HG02973 (cell line): ENCODE results near the gene TM7SF3.
"Not testable (repeated sequence)": the region's sequence is repeated elsewhere in the genome, so short reads cannot be mapped to it uniquely, and the experiment has no call there.

Source experiments
- ATAC-seq: cut with Tn5 transposase; IDR thresholded peaks from one replicate; pipeline ENCODE4 v1.9.1; 2021; ENCODE audit warnings: moderate library complexity; ENCODE audit not compliant: unreplicated experiment

Gene TM7SF3

DNA sequence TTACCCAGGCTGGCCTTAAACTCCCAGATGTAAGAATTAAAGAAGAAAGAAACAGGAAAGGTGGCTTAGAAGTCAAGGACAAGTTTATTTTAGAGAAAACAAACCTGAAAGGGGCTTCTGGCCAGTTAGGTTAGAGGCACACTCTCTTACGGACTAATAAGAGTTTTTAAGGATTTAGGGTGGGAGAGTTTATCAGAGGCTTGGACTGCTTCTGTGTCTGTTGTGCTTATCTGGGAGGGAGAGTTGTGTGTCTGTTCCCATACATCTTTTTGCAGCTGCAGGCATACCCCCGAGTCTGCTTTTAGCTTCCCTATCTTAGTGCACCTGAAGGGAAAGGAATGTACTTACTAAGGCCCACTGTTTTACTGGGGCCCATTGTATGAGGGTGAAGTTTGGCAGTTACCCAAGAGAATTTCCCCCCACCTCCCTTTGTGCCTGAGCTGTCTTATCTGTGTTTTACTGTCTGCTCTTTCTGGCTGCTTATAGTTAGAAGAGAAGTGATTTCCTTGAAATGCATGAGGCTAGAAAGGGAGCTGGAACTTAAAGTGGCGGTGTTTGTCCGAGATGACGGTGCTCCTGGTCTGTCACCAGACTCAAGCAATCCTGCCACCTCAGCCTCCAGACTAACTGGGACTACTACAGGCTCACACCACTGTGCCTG, 3.1 kb upstream of the TM7SF3 start:
- not testable (repeated sequence) for ATAC-seq

DNA sequence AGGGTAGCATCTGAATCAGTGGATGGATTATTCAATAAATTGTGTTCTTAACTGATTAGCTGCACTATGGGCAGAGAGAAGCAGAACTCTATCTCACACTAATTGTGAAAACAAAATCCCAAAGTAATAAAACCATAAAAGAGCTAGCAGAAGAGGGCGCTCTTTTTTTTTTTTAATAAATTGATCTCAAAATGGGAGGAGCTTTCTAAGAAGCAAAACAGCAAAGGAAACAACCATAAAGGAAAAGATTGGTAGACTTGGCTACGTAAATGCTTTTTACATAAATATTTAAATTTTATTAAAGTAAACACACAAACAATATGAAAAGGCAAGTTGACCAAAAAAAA, 1.5 kb upstream of the TM7SF3 start:
- no peak for ATAC-seq

DNA sequence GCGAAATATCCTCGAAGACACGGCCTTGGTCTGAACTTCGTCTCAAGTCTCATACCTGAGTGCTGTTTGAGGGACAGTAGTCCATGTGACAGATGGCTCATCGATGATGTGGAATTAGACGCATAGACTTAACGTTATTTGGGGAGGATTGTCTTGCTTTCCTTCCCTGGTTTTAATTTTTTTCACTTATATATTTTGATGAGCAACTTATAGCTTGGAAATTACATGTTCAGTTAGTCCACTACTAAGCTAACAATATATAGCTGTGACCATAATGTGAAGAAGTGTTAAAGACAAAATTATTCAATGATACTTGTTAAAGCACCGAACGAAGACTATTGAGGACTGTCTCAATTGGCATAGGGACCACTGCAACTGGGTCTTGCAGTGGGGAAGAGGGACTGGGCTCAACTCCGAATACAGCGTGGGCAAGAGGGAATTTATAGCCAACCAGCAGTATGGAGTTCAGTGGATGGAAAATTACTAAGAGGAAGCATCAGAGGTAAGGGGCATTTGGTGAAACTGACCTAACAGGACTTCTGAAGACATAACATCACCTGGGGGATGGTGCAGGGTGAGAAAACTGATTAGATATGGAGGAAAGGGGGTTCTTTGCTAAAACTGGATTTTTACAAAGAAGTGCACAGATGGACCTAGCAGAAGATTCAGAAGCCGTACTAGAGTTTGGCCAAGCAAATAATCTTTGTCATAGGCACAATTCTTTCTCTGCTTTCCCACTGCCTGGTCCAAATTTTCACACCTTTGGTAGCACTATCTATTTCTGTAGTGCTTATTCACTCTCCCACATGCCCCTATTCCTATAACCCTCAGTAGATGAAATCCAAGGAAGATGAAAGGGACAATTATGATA, 910 bp upstream of the TM7SF3 start:
- ATAC-seq, result no peak

GRCh38 chr12:27013611-27014084, 536 bp downstream of the TM7SF3 start:
- ATAC-seq, result peak; percentile 25

DNA sequence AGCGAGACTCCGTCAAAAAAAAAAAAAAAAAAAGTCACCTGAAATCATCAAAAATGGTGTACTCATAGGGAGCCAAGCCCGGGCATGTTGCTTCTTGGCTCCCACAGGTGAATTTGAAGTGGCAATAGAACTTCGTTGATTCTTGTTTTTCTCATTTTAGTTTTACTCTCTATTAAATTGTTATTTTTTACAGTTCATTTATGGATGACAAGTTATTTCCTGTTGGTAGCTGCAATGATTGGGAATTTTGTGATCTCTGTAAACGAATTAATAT, 1.3 kb downstream of the TM7SF3 start:
- ATAC-seq, result no peak

DNA sequence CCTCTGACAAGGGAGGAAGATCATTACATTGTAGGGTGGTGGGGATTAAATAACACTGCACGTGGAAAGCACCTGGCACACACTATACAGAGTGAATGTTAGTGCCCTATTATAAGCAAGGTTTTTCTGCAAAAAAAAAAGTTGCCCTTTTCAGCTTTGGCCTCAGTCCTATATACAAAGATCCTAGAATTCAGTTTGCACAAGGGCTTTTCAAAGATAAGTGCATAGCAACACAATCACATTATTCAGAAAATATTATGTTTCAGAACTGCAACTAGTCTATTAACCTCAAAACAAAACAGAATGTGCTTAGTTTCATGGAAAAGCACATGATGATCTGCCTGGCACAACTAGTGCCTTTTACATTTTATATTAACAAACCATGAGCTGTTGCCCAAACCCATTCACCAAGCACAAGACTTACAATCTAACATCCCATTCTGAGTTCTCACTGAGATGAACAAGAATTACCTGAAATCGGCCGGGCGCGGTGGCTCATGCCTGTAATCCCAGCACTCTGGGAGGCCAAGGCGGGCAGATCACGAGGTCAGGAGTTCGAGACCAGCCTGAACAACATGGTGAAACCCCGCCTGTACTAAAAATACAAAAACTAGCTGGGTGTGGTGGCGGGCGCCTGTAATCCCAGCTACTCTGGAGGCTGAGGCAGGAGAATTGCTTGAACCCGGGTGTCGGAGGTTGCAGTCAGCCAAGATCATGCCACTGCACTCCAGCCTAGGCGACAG, 1.8 kb downstream of the TM7SF3 start:
- ATAC-seq, result no peak

DNA sequence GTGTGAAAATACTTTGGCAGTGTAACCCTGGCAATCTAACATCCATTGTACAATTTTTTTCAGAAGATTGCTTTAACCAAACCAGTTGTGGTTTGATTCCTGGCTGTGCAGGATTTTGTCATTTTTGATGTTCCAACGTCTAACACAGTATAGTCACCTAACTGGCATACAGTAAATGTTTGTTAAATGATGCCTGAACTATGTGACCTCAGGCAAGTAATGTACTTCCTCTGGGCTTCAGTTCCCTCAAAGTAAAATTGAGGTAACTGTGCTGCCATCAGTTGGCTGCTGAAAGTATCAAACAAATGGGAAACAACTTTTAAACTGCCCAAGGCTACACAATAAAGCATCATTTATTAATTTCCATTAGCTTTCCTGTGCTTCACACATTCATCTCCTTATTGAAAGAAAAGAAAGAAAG, 4.3 kb downstream of the TM7SF3 start:
- no peak for ATAC-seq

- no peak for ATAC-seq
Measured at GRCh38 chr12:27008081-27008480, 6.1 kb downstream of the TM7SF3 start.

DNA sequence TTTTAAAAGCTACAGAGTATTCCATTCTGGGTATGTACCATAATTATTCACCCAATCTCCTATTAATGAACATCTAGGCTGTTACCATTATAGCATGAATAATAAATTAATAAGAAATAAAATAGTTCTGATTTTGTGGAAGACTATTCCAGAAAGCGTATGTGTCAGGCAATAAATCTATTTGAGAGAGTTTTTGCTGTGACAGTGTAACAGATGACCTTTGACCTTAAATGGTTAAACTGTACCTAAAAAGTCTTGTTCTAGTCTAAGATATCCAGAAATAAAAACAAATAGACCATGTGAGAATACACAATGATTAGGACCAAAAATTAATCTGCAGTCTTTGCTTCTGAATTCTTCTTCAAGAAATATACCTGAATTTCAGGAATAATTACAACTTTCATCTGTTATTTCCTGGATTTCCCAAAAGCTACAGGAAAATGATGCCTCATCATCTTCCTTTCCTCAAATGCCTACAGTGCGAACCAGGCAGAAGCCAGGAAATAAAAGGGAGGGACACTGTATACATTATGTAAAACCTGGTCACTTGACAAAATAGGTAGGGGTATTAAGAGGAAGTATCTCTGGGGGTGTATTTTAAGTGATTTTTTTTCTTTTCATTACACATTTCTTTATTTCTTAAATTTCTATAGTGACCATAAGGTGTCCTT, 7.3 kb downstream of the TM7SF3 start:
- no peak for ATAC-seq

- no peak for ATAC-seq
Measured at GRCh38 chr12:27005495-27005894, 8.7 kb downstream of the TM7SF3 start.

- ATAC-seq, result no peak
Measured at GRCh38 chr12:27003421-27004381, 10.5 kb downstream of the TM7SF3 start.

DNA sequence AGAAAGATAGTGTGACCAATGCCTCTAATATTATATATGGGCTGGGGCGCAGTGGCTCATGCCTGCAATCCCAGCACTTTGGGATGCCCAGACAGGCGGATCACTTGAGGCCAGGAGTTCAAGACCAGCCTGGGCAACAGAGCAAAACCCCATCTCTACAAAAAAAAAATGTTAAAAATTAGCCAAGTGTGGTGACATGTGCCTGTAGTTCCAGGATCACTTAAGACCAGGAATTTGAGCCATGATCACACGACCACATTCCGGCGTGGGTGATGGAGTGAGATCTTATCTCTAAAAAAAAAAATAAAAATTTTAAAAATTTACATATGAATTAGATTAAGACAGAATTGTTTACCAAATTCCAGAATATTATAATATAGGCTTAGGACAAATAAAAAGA, 12.0 kb downstream of the TM7SF3 start:
- no peak for ATAC-seq

DNA sequence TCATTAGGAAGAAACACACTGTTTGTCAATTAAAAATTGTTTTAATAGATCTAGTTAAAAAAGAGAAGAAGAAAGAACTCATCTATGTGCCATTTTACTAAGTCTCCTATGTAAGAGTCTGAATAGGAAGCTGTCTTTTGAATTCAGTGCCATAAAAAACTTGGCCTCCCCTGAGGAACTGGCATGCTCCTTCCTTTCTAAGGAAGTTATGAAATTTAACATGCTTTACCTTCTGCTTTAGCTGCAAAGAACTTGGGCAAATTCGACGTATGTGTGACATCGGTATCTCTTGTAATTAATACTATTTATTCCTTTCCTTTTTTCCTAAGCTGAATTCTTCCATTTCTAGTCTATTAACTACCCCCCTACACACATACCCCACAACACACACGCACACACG, 12.5 kb downstream of the TM7SF3 start:
- no peak for ATAC-seq

DNA sequence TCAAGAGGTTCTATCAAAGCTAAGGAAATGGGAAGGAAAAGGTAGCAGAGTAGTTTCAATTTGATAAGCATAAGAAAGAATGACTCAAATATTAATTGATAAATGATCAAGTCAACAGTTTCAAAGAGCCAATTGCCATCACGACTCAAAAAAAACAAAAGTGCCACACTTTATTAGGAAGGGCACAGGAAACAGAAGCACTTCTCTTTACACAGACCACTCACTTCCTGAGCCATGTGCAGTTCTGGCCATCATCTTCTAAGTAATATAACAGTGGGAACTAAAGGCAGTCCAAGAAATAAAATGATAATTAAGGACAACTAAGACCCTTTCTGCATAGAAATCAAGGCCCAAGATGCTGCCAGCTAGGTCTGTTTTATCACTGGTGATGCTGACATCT, 13.2 kb downstream of the TM7SF3 start:
- no peak for ATAC-seq

GRCh38 chr12:26997003-26997402, 17.2 kb downstream of the TM7SF3 start:
- ATAC-seq, result no peak

DNA sequence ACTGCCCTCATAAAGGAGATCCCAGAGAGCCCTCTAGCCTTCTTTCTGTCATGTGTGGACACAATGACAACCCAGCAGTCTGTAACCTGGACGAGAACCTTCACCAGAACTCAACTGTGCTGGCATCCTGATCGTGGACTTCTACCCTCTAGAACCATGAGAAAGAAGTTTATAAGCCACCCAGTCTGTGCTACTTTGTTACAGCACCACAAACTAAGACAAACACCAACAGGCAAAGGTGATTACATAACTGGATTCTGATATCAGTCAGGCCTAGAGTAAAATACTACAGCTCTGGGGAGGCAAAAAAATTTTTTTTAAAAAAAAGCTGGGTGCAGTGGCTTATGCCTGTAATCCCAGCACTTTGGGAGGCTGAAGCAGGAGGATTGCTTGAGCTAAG, 18.5 kb downstream of the TM7SF3 start:
- no peak for ATAC-seq

DNA sequence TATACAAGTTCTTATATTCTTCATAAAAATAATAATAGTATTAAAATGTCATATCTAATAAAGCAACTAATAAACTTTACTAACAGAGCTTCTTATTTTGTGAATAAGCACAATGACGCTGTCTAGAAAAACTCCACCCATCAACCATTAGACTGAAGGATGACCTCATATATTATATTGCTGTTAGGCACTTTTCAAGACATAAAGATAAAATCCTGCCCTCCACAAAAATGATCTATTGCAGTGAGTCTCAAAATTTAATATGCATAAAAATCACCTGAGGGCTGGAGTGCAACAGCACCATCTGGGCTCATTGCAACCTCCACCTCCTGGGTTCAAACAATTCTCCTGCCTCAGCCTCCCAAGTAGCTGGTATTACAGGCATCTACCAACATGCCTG, 20.1 kb downstream of the TM7SF3 start:
- no peak for ATAC-seq

DNA sequence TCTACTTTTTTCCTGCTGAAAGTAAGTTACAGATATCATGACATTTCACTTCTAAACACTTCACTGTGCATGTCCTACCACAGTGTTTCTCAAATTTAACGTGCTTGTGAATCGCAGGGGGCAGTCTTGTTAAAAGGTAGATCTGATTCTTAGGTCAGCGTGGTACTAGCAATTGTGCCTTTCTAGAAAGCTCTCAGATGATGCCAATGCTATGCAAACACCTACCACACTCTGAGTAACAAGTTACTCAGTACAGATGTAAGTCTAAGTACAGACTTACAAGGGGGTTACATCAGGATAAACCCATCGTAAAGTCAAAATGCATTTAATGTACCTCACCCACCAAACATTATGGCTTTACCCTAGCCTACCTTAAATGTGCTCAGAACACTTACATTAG, 22.4 kb downstream of the TM7SF3 start:
- no peak for ATAC-seq

DNA sequence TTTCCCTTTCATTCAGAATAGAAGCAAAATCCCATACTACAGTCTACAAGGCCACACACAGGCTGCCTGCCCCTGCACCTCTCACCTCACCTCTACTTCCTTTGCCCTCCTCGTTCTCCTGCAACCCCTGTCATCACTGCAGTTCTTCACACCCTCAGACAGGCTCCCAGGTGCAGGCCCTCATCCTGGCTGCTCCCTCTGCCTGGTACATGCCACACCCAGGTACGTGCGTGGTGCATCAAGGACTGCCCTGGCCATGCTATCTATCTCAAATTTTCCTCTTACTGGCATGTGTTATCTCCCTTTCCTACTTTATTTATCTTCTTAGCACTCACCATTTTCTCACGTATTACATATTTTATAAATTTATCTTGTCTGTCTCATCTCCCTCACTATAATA, 24.3 kb downstream of the TM7SF3 start:
- ATAC-seq, result no peak

- ATAC-seq, result no peak
Measured at GRCh38 chr12:26988703-26989102, 25.5 kb downstream of the TM7SF3 start.
